NOMO-1 treated with dmso at 0.1 percent for 144 hours (cell line): ENCODE data around the gene GNAI3.

ENCODE experiments used
- DNase-seq: peaks from one replicate; lab custom pipeline; 2025; ENCODE audit not compliant: unreplicated experiment; lab: John Stamatoyannopoulos, UW

The GNAI3 gene

DNA sequence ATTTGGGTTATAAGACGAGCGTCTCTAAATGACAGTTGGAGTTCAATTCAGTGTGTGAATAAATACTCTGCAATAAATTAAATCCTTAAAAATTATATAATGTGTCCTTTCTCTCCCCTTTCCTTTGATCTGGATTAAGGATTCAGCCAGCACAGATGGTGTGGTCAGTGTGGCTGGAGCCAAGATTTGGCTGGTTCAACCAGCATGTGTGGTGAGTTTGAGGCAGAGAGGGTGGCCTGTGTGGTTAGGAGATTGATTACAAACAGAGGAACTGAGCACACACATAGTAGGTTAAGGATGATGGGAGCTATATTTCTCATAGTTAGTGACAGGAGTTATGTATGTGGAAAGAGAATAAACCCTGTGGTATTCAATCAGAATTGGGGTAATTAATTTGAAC lies 24.7 kb upstream of the GNAI3 start:
- no peak for DNase-seq

DNA sequence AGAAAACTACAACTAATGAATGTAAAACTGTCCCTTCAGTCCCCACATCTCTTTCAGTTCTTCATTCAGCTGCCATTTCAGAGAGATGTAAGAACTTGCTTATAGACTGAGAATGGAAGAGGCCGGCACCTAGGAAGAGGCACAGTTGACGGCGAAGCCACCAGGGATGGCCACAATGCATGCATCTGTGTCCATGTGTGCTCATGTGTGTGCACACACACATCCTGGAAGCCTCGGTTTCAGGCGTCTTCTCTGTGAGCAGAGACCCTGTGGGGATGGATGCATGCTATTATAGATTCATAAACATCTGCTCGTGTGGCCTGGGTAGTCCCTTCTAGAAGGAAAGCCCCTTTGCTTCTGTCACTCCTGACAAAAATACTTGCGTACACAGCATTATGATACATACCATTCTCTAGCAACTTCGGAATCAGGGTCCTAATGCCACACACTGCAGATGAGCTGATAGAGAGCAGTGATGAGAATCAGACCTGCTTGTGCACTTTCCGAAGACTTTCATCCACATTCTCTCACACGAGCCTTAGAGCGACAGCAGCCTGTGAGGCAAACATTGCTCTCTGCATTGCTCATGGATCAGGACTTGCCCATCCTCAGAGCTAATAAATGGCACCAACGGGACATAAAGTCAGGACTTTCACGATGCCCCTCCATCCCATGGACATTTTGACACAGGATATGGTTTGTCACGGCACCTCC lies 21.2 kb upstream of the GNAI3 start:
- DNase-seq: no peak

DNA sequence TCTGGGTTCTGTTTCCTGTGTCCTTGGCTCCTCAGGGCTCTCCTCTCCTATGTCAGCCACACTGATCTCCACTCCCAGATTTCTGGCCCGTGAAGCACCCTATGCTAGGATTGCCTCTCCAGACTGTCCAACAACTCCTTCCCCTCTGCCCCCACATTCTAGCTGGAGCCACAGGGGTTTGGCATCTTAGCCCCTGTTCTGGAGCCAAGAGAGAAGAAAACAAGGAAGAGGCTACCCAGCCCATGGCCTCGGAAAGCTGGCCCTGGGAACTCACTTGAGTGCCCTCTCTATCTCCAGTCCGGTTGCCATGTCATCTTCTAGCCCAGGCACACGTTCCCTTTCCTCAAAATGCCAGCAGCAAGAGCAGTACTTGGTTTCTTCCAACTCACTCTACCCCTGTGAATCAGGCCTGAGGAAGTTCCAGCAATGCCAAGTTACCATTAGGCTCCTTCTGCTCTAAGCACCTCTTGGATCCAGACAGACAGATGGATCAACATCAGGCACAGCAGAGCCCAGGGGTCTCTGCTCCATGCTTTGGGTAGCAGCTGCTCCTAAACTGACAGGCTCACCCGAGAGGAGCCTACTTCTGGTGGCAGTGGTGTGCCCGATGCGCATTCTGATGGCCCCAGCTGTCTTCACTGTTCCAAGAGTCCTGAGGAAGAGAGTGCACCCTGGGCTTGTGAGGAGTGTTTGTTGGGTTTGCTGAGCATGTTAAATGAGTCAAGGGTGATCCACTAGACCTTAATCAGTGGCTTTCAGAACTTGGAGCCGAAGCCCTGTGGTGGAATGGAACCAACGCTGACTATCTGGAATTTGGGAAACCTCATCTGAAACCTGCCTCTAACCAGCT lies 20.3 kb upstream of the GNAI3 start:
- DNase-seq: no peak

DNA sequence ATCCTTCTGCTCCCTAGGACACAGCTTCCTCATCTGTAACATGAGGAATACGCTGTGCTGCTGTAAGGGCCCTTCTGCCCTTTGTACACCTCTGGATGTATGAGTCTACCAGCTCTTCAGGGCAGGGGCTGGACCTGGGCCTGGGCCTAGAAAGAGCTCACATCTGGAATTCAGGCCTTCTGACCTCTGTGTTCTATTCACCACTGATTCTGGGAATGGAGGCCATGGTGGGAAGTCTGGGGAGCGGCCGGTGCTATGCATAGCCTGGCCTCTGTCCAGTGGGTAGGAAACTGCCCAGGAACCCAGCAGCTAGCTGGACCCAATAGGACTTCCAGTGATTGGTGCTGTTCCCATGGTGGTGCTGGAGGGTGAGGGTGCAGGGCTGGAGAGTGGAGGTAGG lies 19.7 kb upstream of the GNAI3 start:
- DNase-seq: no peak

DNA sequence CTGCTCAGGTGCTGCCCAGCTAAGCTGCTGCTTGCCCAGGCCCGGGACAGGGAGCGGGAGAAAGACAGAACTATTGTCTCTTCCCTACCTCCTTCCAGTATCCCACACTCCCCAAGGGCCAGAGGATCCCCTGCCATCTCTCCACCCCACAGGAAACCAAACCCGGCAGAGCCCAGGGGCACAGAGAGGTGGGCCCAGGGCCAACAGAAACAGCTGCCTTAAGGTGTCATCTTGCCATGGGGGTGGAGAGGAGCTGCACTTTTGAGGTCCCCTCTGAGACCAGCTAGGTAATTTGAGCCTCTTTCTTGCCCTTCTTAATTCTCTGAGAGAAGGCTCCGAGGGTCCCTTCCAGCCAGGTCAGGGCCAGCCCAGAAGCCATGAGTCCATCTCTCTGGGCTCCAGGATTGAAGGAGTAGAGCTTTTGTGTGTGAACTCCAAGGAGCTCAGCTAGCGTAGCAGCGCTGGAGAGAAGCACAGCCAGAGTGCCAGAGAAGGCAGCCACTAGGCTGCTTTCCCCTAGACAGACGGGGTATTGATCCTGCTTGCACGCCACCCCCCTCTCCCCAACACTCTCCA lies 18.4 kb upstream of the GNAI3 start:
- no peak for DNase-seq

DNA sequence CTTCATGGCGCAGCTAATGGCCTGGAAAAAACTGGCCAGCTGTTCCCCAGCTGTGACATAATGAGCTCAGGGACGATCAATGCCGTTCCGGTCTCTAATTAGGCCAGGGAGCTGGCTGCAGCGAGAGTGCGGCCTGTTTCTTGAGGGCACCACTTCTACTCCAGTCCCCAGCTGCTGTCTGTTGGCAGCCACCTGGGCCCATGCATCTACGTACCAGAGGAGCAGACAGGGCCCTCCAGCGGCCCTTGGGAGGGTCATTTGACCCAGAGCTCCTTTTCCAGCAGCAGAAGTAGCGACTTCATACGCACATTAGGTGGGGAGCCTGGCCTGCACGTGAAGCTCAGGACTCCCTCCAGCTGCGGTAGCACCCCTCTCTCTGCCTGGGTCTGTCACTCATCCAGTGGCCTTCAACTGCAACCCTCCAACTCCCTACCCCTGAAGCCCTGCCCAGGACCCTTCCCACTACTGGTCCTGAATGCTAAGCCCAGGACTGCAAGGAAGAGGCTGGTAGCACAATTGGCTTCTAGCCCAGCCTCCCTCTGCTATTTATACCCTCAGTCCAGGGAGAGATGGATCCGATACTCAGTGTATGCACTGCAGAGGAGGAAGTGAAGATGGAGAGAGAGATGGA lies 17.8 kb upstream of the GNAI3 start:
- DNase-seq: no peak

DNA sequence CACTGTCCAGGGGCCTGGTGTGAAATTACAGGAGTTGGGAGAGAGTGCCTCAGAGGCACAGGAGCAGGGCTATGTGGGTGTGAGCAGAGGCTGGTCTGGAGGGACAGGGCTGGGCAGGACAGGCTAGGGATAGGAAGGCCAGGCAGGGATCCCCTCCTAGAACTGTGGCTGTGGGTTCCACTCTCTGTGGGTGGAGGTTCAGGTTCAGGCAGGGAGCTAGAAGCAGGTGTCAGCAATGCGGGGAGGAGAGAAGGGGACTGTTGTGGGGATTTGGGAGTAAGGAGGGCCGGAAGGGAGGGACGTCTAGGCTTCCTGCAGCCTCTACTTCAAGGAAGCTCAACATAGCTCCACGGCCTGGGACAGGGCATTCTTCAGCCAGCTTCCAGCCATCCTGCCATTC lies 17.0 kb upstream of the GNAI3 start:
- DNase-seq: no peak

DNA sequence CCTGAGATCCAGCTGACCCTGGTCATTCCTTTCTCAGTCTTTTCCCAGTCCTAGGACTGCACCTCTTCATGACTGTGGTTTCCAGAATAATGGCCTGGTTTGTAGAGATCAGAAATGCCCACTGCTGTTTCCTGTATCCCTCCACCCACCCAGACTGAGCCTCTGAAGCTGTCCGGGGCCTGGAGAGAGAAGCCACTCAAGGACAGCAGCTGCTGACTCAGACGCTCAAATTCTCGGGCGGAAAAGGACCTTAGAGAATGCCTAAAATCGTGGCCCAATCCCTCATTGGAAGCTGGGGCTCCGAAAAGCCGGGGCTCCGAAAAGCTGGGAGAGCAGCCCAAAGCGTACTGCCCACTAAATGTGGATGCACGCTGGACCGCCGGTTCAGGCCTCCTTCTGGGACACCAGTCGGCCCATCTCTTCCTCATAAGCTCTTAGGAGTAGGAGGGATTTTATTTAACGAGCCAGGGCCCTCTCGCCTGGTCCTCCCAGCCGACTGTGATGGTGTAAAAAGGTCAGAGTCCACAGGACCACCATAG lies 16.5 kb upstream of the GNAI3 start:
- no peak for DNase-seq

DNA sequence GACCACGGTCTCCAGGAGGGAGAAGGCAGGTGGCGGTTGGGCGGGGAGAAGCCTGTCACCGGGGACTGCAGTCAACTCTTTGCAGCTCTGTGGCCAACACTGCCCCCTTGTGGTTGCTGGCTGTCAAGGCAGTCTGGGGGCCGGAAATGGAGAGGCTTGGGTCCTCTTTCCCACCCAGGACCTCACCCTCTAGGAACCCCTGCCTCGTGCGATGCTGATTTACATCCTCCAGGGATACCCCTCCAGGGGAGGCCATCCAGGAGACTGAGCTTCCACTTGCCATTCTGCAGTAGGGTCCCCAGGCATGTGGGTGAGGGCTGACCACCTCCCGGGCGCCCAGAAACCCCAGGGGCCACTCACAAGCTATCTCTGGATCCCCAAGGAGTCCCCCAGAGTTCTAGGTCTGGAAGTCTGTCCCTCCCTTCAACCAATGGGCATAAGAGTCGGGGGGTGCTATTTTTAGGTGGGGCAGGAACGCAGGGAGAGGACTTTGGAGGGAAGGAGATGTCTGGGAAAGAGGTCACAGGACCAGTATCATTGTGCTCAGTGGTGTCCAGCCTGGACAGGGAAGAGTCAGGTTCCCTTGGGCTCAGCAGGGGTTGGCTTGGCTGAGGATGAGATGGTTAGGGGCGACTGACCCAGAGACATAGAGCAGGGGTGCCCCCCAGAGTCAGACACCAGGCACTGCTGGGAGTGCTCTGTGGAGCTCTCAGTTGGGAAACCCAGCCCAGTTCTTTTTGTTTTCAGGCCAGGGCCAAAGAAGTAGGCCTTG lies 15.9 kb upstream of the GNAI3 start:
- DNase-seq: peak; percentile 41

DNA sequence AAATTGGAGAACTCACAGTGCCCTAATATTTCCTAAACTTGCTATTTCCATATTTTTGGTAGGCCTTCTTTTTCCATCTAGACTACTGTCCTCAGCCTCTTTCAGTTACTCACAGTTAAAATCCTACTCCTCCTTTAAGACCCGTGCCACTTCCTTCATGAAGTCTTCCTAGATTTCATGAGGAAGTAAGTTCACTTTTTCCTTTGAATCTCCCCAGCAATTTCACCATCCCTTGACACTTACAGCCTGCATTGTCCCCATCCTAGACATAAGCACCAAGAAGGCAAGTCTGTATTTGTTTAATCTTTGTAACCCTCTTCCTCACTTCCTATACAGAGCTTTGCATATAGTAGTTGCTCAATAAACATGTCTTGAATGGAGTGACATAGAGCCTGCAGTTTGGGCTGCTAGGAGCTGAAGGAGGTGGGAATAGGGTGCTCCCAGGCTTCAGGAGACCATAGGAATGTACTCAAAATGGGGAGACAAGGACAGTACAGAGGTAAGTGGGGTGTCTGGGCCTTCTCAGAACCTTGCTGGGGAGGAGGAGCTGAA lies 14.0 kb upstream of the GNAI3 start:
- no peak for DNase-seq

DNA sequence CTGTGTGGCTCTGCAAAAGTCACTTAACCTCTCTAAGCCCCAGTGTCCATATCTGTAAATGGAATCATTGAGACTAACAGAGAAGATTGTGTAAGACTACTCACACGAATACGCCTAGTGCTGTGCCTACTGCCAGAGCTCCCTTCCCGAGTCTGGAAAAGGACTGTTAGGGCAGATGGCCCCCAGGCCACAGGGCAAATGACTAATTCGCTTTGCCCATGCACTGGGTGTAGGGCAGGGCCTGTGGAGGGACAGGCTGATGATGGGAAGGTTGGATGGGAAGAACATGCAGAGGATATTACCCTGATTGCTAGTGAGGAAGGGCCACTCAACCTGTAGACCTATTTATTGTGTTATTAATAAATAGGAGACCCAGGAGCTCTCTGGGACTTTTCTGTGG lies 12.9 kb upstream of the GNAI3 start:
- no peak for DNase-seq

DNA sequence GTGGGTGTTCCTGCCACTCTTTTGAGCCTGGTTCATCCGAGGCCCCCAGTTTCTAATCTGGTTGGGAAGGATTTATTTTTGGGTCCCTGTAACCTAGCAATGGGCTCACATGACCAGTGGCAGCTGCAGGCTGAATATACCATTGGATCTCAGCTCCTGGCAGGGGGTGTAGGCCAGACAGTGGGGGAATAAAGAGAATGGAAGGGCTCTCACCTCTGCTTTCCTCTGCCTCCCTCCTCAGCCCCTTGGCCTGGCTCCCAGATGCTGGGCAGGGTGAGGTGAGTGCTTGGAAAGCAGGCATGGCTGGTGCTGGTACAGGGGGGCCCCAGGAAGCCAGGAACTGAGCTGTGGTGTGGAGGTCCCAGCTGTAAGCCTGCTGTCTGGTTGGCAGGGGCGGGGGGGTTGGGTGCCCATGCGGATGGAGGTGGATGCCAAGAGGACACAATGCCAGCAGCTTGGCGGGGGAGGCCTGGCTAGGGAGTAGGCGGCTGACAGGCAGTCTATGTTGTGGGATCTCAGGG lies 12.4 kb upstream of the GNAI3 start:
- no peak for DNase-seq

DNA sequence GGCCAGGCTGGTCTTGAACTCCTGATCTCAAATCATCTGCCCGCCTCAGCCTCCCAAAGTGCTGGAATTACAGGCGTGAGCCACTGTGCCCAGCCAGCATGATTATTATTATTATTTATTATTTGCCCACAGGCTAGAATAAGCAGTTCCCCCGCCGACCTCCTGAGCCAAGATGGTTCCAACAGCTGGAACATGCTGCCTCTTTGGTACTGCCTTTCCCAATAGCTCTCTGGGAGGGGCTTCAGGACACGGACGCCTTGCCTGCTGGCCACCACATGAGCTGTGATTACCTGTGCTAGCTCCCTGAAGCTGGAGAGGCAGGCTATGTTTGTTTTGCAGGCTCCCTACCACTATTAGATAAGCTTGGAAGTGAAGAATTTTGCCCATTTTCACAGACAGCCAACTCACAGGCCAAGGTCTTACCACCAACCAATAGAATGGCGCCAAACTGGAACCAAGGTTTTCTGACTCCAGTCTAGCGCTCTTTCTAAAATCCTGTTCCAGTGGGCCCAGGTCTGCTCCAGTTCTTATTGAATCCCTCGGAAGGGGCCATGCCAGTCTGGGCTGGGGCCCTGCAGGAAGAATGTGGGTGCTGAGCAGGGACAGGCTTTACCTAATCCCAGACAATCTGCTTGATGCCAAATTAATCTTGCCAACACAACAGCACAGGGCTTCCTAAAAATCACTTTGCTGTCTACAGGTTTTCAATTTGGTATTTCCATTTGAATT lies 10.8 kb upstream of the GNAI3 start:
- no peak for DNase-seq

DNA sequence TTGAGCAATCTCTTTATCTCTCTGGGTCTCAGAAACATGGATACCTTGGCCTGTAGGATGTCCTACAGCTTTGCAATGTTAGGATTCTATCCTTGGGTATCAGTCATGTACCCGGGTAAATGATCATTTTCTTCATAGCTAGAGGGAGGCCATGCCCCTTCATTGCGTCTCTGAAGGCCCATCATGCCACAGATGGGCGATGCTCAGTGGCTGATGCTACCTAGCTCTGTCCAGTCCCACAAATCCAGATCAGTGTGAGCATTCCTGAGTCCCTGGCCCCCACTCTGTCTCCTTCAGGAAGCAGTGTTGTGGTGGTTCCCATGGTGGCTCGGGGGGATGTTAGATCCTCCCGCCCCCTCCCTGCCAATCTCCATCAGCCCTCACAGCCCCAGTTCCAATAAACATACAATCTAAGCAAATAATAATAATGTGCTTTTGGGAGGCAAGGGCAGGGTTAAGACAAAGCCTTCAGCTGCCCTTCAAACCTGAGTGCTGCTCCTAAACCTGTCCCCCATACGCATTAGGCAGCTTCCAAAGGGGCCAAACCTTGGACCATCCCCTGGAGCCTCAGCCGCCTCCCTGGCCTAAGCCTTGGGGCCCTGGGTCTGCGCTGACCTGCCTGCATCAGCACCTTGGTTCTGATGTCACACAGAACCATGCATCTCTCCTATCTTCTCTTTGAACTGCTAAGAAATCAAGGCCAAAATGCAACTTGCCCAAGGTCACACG lies 9.4 kb upstream of the GNAI3 start:
- no peak for DNase-seq

DNA sequence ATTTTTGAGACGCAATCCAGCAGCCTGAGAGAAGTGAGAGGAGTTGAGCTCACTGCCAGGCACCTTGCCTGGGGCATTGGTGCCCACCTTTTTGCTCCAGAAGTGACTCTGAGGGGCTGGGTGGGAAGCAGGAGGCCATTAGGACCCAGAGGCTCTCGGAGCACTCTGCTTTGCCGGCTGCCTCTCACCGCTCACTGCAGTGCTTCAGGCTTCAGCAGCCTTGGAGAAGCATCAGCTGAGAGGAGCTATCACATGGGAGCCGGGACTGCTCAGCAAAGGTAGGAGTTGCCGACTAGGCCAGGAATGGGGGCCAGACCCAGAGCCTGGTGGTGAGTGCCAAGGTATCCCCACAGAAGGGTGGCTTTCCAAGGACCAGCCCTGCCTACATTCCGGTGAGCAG lies 8.7 kb upstream of the GNAI3 start, which contains the start of gene GPR61:
Gene GPR61, plus strand, starts transcription at position 197 of the 400 bp plus-strand sequence. CDS start 3,151 bp downstream, outside the sequence.
- DNase-seq: no peak

DNA sequence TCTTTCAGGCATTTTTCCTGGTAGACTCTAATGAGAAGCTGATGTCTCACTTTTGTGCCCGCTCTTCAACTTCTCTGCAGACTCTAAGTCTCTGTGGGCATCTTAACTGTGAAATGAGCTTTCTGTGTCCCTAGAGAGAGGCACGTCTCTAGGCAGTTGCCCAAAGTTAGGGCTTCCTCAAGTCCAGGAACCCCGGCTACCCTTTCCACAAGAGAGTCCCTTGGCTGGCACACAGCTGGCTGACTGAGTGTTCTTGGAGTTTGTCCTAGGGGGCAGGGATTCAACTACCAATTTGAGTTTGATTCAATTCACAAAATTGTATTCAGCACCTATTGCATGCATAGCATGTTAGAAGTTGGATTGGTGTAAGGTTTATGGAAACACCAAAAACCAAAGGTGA lies 7.3 kb upstream of the GNAI3 start:
- no peak for DNase-seq

DNA sequence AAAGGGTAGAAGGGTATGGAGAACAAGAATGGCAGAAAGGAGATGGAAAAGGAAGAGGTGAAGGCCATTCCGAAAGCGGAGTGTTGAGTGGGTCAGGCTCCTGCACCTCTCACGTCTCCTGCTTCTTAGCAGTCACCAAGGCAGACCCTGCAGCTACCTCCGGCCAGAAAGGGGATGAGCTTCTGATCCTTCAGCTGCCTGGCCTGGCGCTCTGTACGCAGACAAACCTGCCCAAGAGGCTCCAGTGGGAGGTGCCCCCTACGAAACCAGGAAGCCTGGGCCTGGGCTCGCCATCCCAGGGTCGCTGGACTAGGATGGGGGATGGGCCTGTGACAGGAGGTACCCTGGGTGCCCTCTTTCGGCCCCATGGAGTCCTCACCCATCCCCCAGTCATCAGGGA lies 5.8 kb upstream of the GNAI3 start:
- no peak for DNase-seq

DNA sequence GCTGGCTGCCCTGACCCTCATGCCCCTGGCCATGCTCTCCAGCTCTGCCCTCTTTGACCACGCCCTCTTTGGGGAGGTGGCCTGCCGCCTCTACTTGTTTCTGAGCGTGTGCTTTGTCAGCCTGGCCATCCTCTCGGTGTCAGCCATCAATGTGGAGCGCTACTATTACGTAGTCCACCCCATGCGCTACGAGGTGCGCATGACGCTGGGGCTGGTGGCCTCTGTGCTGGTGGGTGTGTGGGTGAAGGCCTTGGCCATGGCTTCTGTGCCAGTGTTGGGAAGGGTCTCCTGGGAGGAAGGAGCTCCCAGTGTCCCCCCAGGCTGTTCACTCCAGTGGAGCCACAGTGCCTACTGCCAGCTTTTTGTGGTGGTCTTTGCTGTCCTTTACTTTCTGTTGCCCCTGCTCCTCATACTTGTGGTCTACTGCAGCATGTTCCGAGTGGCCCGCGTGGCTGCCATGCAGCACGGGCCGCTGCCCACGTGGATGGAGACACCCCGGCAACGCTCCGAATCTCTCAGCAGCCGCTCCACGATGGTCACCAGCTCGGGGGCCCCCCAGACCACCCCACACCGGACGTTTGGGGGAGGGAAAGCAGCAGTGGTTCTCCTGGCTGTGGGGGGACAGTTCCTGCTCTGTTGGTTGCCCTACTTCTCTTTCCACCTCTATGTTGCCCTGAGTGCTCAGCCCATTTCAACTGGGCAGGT lies 5.0 kb upstream of the GNAI3 start:
- no peak for DNase-seq
